HL-60 (cell line): ENCODE data around the gene ANKRD40.

Experiments
- CTCF ChIP-seq: IDR thresholded peaks from one replicate; pipeline ENCODE4 v1.5.1; 2011; ENCODE audit warnings: low read length, control low read depth, inconsistent platforms; ENCODE audit not compliant: insufficient read depth
- POLR2AphosphoS5 ChIP-seq: IDR thresholded peaks from 2 replicates; pipeline ENCODE4 v1.6.1; 2012; ENCODE audit warnings: low read depth

- TF ChIP-seq CTCF (no peak), POLR2AphosphoS5 (no peak)
These were observed 22.4 kb downstream of the ANKRD40 start for GRCh38 chr17:50685334-50685665.
